ENCODE data around the gene NHLRC2. TPM values are rescaled to one million over a fixed set of nuclear protein-coding genes. Genes with fewer than 3 reads are reported as not detected.

NHLRC2 gene
- total RNA-seq, 4 donors from 2014 or later = 18.3 to 140 (median 45.8) TPM

GRCh38 chr10:113897693-113898618 lies 43.5 kb downstream of the NHLRC2 start:
- Histone ChIP-seq H3K4me3 (no peak overlapping the region), H3K27ac (no peak overlapping the region), H3K36me3 (peaks cover 0 to 36% (median 9%) of the 10 kb centered on the region in 4 donors), H3K27me3 (no peaks in the 10 kb centered on the region), H3K4me1 (peaks cover 0 to 4% (median 0%) of the 10 kb centered on the region in 4 donors), H3K9me3 (no peaks in the 10 kb centered on the region)
- no peak for DNase-seq
- in situ Hi-C loops (cut with MboI; ENCODE audit: low pct_ligation_motif_present in 1 of 4, low pct_unique_long_range_greater_than_20kb in 1 of 4, low sequenced_read_pairs in 3 of 4) = no loop called here
- intact Hi-C loops (cut with DNase I; ENCODE audit: low total_unique reads) = no loop called here
- TF ChIP-seq POLR2AphosphoS5 (IDR thresholded peaks at IDR 0.05) (no peak), CTCF (IDR thresholded peaks at IDR 0.05) (no peak), EP300 (IDR thresholded peaks at IDR 0.05; ENCODE audit: low read depth) (no peak), POLR2A (IDR thresholded peaks at IDR 0.05) (no peak)
- WGBS, 2 donors (ENCODE audit: low coverage in 1 of 2) = 89 to 93% methylated on average over 6 of the region's 6 CpGs

- H3K4me1 ChIP-seq = no peaks in the 10 kb centered on the region
- intact Hi-C loops (cut with DNase I; ENCODE audit: low total_unique reads) (no loop called here), in situ Hi-C loops (cut with MboI; ENCODE audit: low pct_ligation_motif_present in 1 of 4, low pct_unique_long_range_greater_than_20kb in 1 of 4, low sequenced_read_pairs in 3 of 4) (no loop called here)
- H3K4me3 ChIP-seq = no peak overlapping the region
- H3K9me3 ChIP-seq = no peaks in the 10 kb centered on the region
- no peak for DNase-seq
- WGBS, 2 donors (ENCODE audit: low coverage in 1 of 2) = 96 to 98% methylated on average over 2 of the region's 2 CpGs
- no peak overlapping the region for H3K27ac ChIP-seq
- H3K27me3 ChIP-seq = no peaks in the 10 kb centered on the region
- peaks cover 0 to 56% (median 17%) of the 10 kb centered on the region in 4 donors for H3K36me3 ChIP-seq
- TF ChIP-seq POLR2A (IDR thresholded peaks at IDR 0.05) = no peak
- TF ChIP-seq POLR2AphosphoS5 (IDR thresholded peaks at IDR 0.05) = no peak
- TF ChIP-seq EP300 (IDR thresholded peaks at IDR 0.05; ENCODE audit: low read depth) = no peak
- TF ChIP-seq CTCF (IDR thresholded peaks at IDR 0.05) = no peak
These were observed 45.6 kb downstream of the NHLRC2 start for GRCh38 chr10:113899952-113900598.

- Histone ChIP-seq H3K4me3 (no peak overlapping the region), H3K27ac (no peak overlapping the region), H3K27me3 (no peaks in the 10 kb centered on the region), H3K4me1 (peaks cover 0 to 14% (median 6%) of the 10 kb centered on the region in 4 donors), H3K36me3 (peaks cover 0 to 68% (median 19%) of the 10 kb centered on the region in 4 donors), H3K9me3 (no peaks in the 10 kb centered on the region)
- in situ Hi-C loops (cut with MboI; ENCODE audit: low pct_ligation_motif_present in 1 of 4, low pct_unique_long_range_greater_than_20kb in 1 of 4, low sequenced_read_pairs in 3 of 4) (no loop called here), intact Hi-C loops (cut with DNase I; ENCODE audit: low total_unique reads) (no loop called here)
- DNase-seq = no peak
- TF ChIP-seq EP300 (IDR thresholded peaks at IDR 0.05; ENCODE audit: low read depth) (no peak), CTCF (IDR thresholded peaks at IDR 0.05) (no peak), POLR2AphosphoS5 (IDR thresholded peaks at IDR 0.05) (no peak), POLR2A (IDR thresholded peaks at IDR 0.05) (no peak)
- WGBS, 2 donors (ENCODE audit: low coverage in 1 of 2) = 90% methylated on average over 1 of the region's 1 CpG; no CpG with 5 or more reads in 1 of the 2 donors
These were observed 51.3 kb downstream of the NHLRC2 start for GRCh38 chr10:113905756-113906155.

GRCh38 chr10:113907166-113907565 lies 52.7 kb downstream of the NHLRC2 start:
- H3K4me3 ChIP-seq = no peak overlapping the region
- intact Hi-C loops (cut with DNase I; ENCODE audit: low total_unique reads) = no loop called here
- no peaks in the 10 kb centered on the region for H3K27me3 ChIP-seq
- H3K27ac ChIP-seq = no peak overlapping the region
- no peaks in the 10 kb centered on the region for H3K9me3 ChIP-seq
- peaks cover 0 to 21% (median 10%) of the 10 kb centered on the region in 4 donors for H3K4me1 ChIP-seq
- TF ChIP-seq CTCF (IDR thresholded peaks at IDR 0.05) = no peak
- no peak for TF ChIP-seq EP300 (IDR thresholded peaks at IDR 0.05; ENCODE audit: low read depth)
- TF ChIP-seq POLR2A (IDR thresholded peaks at IDR 0.05) = no peak
- TF ChIP-seq POLR2AphosphoS5 (IDR thresholded peaks at IDR 0.05) = no peak
- H3K36me3 ChIP-seq = peaks cover 0 to 56% (median 15%) of the 10 kb centered on the region in 4 donors
- 68 to 75% methylated on average over 3 of the region's 3 CpGs for WGBS, 2 donors (ENCODE audit: low coverage in 1 of 2)
- no peak for DNase-seq
- in situ Hi-C loops (cut with MboI; ENCODE audit: low pct_ligation_motif_present in 1 of 4, low pct_unique_long_range_greater_than_20kb in 1 of 4, low sequenced_read_pairs in 3 of 4) = no loop called here

Measured in transverse colon (tissue), 4 donors.